IPS DF 6.9 (cell line): Measurements from ENCODE around the gene PLCL1.

Source experiments
- DNase-seq: peaks from one replicate; pipeline ENCODE4 v3.0.0-alpha.2; 2013; ENCODE audit warnings: low read depth, low spot score
- H3K27ac ChIP-seq: one replicate; pipeline ENCODE4 v1.5.1; 2013; ENCODE audit warnings: low read length, control low read depth
- H3K27me3 ChIP-seq: 2 replicates; pipeline ENCODE4 v1.6.1; 2013; ENCODE audit warnings: mild to moderate bottlenecking, low read length; ENCODE audit not compliant: control insufficient read depth, insufficient read depth
- H3K36me3 ChIP-seq: 2 replicates; pipeline ENCODE4 v1.6.1; 2013; ENCODE audit warnings: low read length; ENCODE audit not compliant: control insufficient read depth, insufficient read depth
- H3K4me1 ChIP-seq: 2 replicates; pipeline ENCODE4 v1.6.1; 2013; ENCODE audit warnings: low read length; ENCODE audit not compliant: control insufficient read depth, insufficient read depth
- H3K4me3 ChIP-seq: 2 replicates; pipeline ENCODE4 v1.5.1; 2013; ENCODE audit warnings: mild to moderate bottlenecking, low read length
- H3K9me3 ChIP-seq: 2 replicates; pipeline ENCODE4 v1.6.1; 2013; ENCODE audit warnings: low read length, inconsistent platforms; ENCODE audit not compliant: control insufficient read depth, insufficient read depth
- WGBS: extraction: QIAGEN DNeasy Blood & Tissue Kit; methylation state at CpG from one replicate; pipeline ENCODE4 v1.1.7; 2013; ENCODE audit warnings: mixed read lengths, missing lambda C conversion rate; ENCODE audit not compliant: insufficient read length, insufficient coverage; 5-methylcytosine and 5-hydroxymethylcytosine counted together

Gene PLCL1

DNA sequence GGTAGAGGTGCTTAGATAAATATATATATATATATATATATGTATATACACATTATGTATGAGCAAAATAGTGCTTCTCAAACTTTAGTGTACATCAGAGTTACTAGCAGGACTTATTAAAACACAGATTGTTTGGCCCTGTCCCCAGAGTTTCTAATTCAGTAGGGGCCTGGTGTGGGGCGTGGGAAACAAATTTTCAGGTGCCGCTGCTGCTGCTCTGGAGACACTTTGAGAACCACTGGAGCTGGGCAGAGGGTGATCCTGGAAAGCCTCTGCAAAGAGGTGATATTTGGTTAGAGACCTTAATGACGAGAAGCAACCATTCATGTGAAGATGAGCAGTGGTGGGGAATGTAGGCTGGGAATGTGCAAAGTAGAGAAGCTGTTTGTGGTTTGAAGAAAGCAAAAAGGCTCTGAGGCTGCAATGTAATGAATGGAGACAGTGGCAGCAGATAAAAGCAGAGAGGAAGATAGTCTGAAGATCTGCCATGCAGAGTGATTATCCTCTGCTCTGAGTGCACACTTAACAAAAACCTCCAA, 142.9 kb downstream of the PLCL1 start:
- WGBS: no CpG with 5 or more reads among the region's 3 CpGs
- Histone ChIP-seq H3K4me3 (no peak overlapping the region), H3K9me3 (no peaks in the 10 kb centered on the region), H3K4me1 (peaks cover 1% of the 10 kb centered on the region; the same call in 1 of the 2 replicates), H3K27me3 (no peaks in the 10 kb centered on the region), H3K27ac (no peak overlapping the region), H3K36me3 (no peaks in the 10 kb centered on the region)
- DNase-seq: no peak

DNA sequence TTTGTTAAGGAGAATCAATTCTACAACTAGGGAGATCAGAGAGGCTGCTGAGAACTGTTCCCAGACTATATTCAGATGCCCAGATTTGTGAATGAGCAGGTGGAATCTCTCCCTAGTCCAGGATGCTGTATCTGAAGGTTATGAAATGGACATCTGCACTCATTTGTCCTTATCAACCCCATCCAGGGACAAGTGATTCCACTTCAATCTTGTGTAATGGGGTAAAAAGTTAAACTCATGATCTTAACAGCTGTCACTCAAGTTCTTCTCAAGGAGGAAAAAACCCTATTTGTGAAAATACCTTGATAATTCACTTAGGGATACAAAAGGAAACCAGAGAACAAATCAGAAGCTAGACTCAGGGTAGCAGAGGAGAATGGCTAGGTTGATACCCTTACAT, 144.8 kb downstream of the PLCL1 start:
- no peak for DNase-seq
- H3K36me3 ChIP-seq: no peaks in the 10 kb centered on the region
- H3K4me1 ChIP-seq: peaks cover 1% of the 10 kb centered on the region; the same call in 1 of the 2 replicates
- H3K27me3 ChIP-seq: no peaks in the 10 kb centered on the region
- no peak overlapping the region for H3K4me3 ChIP-seq
- H3K9me3 ChIP-seq: no peaks in the 10 kb centered on the region
- no peak overlapping the region for H3K27ac ChIP-seq

- no peaks in the 10 kb centered on the region for H3K9me3 ChIP-seq
- WGBS: no CpG with 5 or more reads among the region's 3 CpGs
- peaks cover 1% of the 10 kb centered on the region; the same call in 1 of the 2 replicates for H3K4me1 ChIP-seq
- no peaks in the 10 kb centered on the region for H3K36me3 ChIP-seq
- no peak for DNase-seq
- no peak overlapping the region for H3K27ac ChIP-seq
- no peaks in the 10 kb centered on the region for H3K27me3 ChIP-seq
- H3K4me3 ChIP-seq: no peak overlapping the region
Observed at GRCh38 chr2:197950006-197950405, 145.6 kb downstream of the PLCL1 start.

- no peaks in the 10 kb centered on the region for H3K36me3 ChIP-seq
- H3K9me3 ChIP-seq: no peaks in the 10 kb centered on the region
- no peak for DNase-seq
- H3K27me3 ChIP-seq: no peaks in the 10 kb centered on the region
- no peak overlapping the region for H3K27ac ChIP-seq
- no CpG with 5 or more reads among the region's 1 CpG for WGBS
- H3K4me1 ChIP-seq: peaks cover 1% of the 10 kb centered on the region; the same call in 1 of the 2 replicates
- no peak overlapping the region for H3K4me3 ChIP-seq
Observed at GRCh38 chr2:197950724-197951123, 146.3 kb downstream of the PLCL1 start.

GRCh38 chr2:197952540-197953202, 148.3 kb downstream of the PLCL1 start:
- Histone ChIP-seq H3K4me3 (no peak overlapping the region), H3K27me3 (no peaks in the 10 kb centered on the region), H3K36me3 (no peaks in the 10 kb centered on the region), H3K27ac (no peak overlapping the region), H3K4me1 (no peaks in the 10 kb centered on the region), H3K9me3 (no peaks in the 10 kb centered on the region)
- no CpG with 5 or more reads among the region's 5 CpGs for WGBS
- no peak for DNase-seq

DNA sequence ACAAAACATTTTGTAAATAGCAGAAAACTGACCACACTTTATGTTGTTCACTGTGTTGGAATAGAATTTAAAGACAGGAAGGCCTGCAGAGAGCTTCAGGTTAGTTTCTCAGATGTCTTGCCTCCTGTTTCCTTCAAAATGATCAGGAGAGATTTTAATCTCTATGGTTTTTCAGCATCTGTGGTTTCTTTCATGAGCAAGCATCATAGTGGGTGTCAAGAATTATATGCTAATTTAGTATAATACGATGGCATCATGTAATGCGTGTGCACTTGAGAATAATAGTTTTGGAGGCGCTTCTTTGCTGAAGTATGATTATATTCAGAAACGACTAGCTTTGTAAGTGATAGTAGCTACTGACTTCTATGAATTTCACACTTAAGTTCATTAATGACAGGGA, 149.9 kb downstream of the PLCL1 start:
- Histone ChIP-seq H3K27ac (no peak overlapping the region), H3K4me3 (no peak overlapping the region), H3K9me3 (no peaks in the 10 kb centered on the region), H3K36me3 (no peaks in the 10 kb centered on the region), H3K27me3 (no peaks in the 10 kb centered on the region), H3K4me1 (no peaks in the 10 kb centered on the region)
- no peak for DNase-seq
- no CpG with 5 or more reads among the region's 4 CpGs for WGBS

DNA sequence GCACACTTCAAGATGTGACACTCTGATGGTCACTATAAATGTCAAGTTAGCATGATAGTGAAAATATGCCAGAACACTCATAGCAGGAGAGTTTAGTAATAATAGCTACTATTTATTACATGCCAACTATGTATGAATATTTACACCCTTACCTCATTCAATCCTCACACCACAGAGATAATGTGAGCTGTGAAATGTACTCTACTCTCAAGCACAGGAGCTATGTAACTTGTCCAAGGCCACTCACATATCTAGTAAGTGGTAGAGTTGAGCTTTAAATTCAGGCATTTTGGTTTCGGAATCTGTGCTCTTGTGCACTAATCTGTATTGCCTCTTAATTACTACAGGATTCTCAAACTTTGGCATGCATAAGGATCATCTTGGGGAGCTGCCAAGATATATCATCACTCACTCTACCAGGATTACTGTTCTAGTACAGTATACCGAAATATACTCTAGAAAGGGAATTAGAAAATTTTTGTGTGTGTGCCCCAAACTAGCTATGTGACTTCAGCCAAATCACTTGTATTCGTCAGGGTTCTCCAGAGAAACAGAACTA, 154.3 kb downstream of the PLCL1 start:
- Histone ChIP-seq H3K4me3 (no peak overlapping the region), H3K36me3 (no peaks in the 10 kb centered on the region), H3K4me1 (no peaks in the 10 kb centered on the region), H3K27ac (no peak overlapping the region), H3K27me3 (no peaks in the 10 kb centered on the region), H3K9me3 (no peaks in the 10 kb centered on the region)
- WGBS: no CpG with 5 or more reads among the region's 3 CpGs
- no peak for DNase-seq

- Histone ChIP-seq H3K36me3 (no peaks in the 10 kb centered on the region), H3K4me1 (no peaks in the 10 kb centered on the region), H3K27ac (no peak overlapping the region), H3K27me3 (no peaks in the 10 kb centered on the region), H3K9me3 (no peaks in the 10 kb centered on the region), H3K4me3 (no peak overlapping the region)
- no peak for DNase-seq
- no CpG with 5 or more reads among the region's 1 CpG for WGBS
Observed at GRCh38 chr2:197959383-197959782, 155.0 kb downstream of the PLCL1 start.

DNA sequence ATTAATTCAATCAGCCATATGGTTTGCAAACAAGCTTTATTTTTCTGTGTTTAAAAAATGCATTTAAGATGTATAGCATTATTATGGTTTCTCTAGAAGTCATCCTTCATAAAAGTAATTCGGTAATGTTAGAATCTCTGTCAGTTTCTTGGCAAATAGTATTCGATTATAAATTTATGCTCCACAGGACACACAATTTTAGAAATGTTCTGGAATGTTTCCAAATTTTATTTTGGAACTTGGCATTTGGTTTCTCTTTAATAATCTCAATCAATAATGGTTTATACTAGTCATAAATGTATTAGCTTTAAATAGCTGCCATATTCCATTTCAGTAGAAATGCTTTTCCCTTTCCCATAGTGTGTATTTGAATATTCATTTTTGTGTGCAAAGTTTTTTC, 156.4 kb downstream of the PLCL1 start:
- no CpG with 5 or more reads among the region's 2 CpGs for WGBS
- no peaks in the 10 kb centered on the region for H3K36me3 ChIP-seq
- H3K27ac ChIP-seq: no peak overlapping the region
- H3K27me3 ChIP-seq: no peaks in the 10 kb centered on the region
- no peak for DNase-seq
- no peak overlapping the region for H3K4me3 ChIP-seq
- no peaks in the 10 kb centered on the region for H3K9me3 ChIP-seq
- H3K4me1 ChIP-seq: no peaks in the 10 kb centered on the region

DNA sequence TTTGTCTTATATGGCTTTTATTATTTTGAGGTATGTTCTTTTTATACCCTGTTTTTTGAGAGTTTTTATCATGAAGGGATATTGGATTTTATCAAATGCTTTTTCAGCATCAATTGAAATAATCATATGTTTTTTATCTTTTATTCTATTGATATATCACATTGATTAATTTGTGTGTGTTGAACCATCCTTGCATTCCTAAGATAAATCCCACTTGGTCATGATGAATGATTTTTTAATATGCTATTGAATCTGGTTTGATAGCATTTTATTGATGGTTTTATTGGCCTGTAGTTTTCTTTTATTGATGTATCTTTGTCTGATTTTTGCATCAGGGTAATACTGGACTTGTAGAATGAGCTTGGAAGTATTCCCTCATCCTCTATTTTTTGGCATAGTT, 160.3 kb downstream of the PLCL1 start:
- H3K27me3 ChIP-seq: no peaks in the 10 kb centered on the region
- no peak for DNase-seq
- H3K4me1 ChIP-seq: no peaks in the 10 kb centered on the region
- H3K27ac ChIP-seq: no peak overlapping the region
- no peaks in the 10 kb centered on the region for H3K9me3 ChIP-seq
- no peaks in the 10 kb centered on the region for H3K36me3 ChIP-seq
- no peak overlapping the region for H3K4me3 ChIP-seq

DNA sequence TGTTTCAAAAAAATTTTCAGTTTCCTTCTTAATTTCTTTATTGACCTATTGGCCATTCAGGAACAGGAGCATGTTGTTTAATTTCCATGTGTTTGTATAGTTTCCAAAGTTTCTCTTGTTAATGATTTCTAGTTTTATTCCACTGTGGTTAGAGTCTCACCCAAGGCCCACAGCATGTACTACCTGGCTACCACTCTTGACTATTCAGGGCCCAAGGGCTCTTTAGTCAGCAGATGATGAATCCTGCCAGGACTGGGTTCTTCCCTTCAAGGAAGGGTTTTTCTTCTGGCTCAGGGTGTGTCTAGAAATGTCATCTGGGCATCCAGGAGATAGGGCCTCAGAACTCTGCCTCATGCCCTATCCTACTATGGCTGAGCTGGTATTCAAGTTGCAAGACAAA, 161.4 kb downstream of the PLCL1 start:
- no peaks in the 10 kb centered on the region for H3K4me1 ChIP-seq
- no peaks in the 10 kb centered on the region for H3K36me3 ChIP-seq
- no peaks in the 10 kb centered on the region for H3K9me3 ChIP-seq
- H3K27ac ChIP-seq: no peak overlapping the region
- no peak overlapping the region for H3K4me3 ChIP-seq
- no peak for DNase-seq
- no peaks in the 10 kb centered on the region for H3K27me3 ChIP-seq
